Activated naive CD4-positive, alpha-beta T cell (primary cell): ENCODE data around the gene GNAZ.

Source experiments
- DNase-seq, 4 experiments: peaks; one replicate each; lab custom pipeline; 2025; lab: John Stamatoyannopoulos, UW

Gene GNAZ

GRCh38 chr22:23077627-23078461, 7.5 kb downstream of the GNAZ start:
- no peak for DNase-seq

GRCh38 chr22:23078462-23078787, 8.1 kb downstream of the GNAZ start:
- no peak for DNase-seq

- no peak for DNase-seq
These were observed 9.0 kb downstream of the GNAZ start for GRCh38 chr22:23079240-23079768.

GRCh38 chr22:23079814-23080521, 9.6 kb downstream of the GNAZ start:
- no peak for DNase-seq

GRCh38 chr22:23080613-23081290, 10.4 kb downstream of the GNAZ start:
- DNase-seq, result no peak

GRCh38 chr22:23082534-23083314, 12.4 kb downstream of the GNAZ start:
- DNase-seq, result no peak

GRCh38 chr22:23083315-23084021, 13.1 kb downstream of the GNAZ start:
- no peak for DNase-seq

GRCh38 chr22:23084453-23085350, 14.4 kb downstream of the GNAZ start:
- no peak for DNase-seq

GRCh38 chr22:23085351-23085671, 15.0 kb downstream of the GNAZ start:
- DNase-seq, result no peak

GRCh38 chr22:23085785-23086184, 15.5 kb downstream of the GNAZ start:
- DNase-seq, result no peak

- DNase-seq, result no peak
These were observed 15.9 kb downstream of the GNAZ start for GRCh38 chr22:23086263-23086662.

- DNase-seq, result no peak
These were observed 16.5 kb downstream of the GNAZ start for GRCh38 chr22:23086787-23087186.

GRCh38 chr22:23088199-23088604, 17.9 kb downstream of the GNAZ start:
- no peak for DNase-seq

GRCh38 chr22:23089010-23089409, 18.7 kb downstream of the GNAZ start:
- DNase-seq, result no peak

- DNase-seq, result no peak
These were observed 19.5 kb downstream of the GNAZ start for GRCh38 chr22:23089633-23090456.

- no peak for DNase-seq
These were observed 20.1 kb downstream of the GNAZ start for GRCh38 chr22:23090457-23090835.

GRCh38 chr22:23091760-23092159, 21.4 kb downstream of the GNAZ start:
- no peak for DNase-seq

- DNase-seq, result no peak
These were observed 22.1 kb downstream of the GNAZ start for GRCh38 chr22:23092217-23092955.
